Testis (tissue), 3 donors: ENCODE data around the gene SOBP. TPM values are rescaled to one million over a fixed set of nuclear protein-coding genes. Genes with fewer than 3 reads are reported as not detected.

Experiments used
- DNase-seq: peaks from one replicate; pipeline ENCODE4 v3.0.0-alpha.2; 2019
- H3K27ac ChIP-seq, 2 donors: fragments of 200-600 bp; sonication (generic); one replicate each; pipeline ENCODE4 v1.5.1; 2019
- H3K27me3 ChIP-seq: fragments of 200-600 bp; sonication (generic); one replicate; pipeline ENCODE4 v1.5.1; 2019
- H3K36me3 ChIP-seq: fragments of 200-600 bp; sonication (generic); one replicate; pipeline ENCODE4 v1.5.1; 2017; ENCODE audit warnings: low read depth; ENCODE audit errors: missing control alignments
- H3K4me1 ChIP-seq: fragments of 200-600 bp; sonication (generic); one replicate; pipeline ENCODE4 v1.5.1; 2019
- H3K4me3 ChIP-seq, 2 donors: fragments of 200-600 bp; sonication (generic); one replicate each; pipeline ENCODE4 v1.5.1; 2017 to 2019
- H3K9me3 ChIP-seq: fragments of 200-600 bp; sonication (generic); one replicate; pipeline ENCODE4 v1.5.1; 2017
- POLR2A ChIP-seq: fragments of 450-650 bp; IDR thresholded peaks from one replicate; pipeline ENCODE4 v1.6.1; 2017; ENCODE audit warnings: antibody characterized with exemption, mild to moderate bottlenecking, moderate library complexity
- WGBS, 2 donors: methylation state at CpG; one replicate each; pipeline ENCODE4 v1.1.5; 2018; 5-methylcytosine and 5-hydroxymethylcytosine counted together
- intact Hi-C: fragments of 100-400 bp; cut with DNase I; formaldehyde crosslinking; loops from one replicate; pipeline ENCODE4 v1.15.1; 2023; ENCODE audit warnings: low total_unique reads
- polyA plus RNA-seq: library from polyadenylated mRNA; stranded (reverse); fragments of 350-450 nt; fragmentation: Illumina TruSeq; extraction: RNeasy Lipid Tissue Mini Kit (QIAGEN cat#74804); gene quantifications from one replicate; pipeline ENCODE4 v1.2.3, GENCODE V29; 2014; ENCODE audit warnings: low read depth, low replicate concordance; ENCODE audit not compliant: insufficient read depth
- total RNA-seq, 2 donors: library from RNA; depleted of rRNA; stranded (reverse); fragments of >200 nt; gene quantifications; one replicate each; pipeline ENCODE4 v1.2.3, GENCODE V29; 2016
- TF ChIP-seq, protein P1 (sequence below), 3 experiments: fragments of 450-650 bp in 2 of 3; fragments of 200-600 bp in 1 of 3; sonication (generic) in 1 of 3; IDR thresholded peaks; one replicate each; pipeline ENCODE4 v1.5.1; 2016 to 2019; ENCODE audit warnings: antibody characterized with exemption in 3 of 3, mild to moderate bottlenecking in 2 of 3, moderate library complexity in 1 of 3

SOBP gene
- total and polyA plus RNA-seq, 3 donors from 2014 or later: 13.9 to 27.2 (median 17.2) TPM

DNA sequence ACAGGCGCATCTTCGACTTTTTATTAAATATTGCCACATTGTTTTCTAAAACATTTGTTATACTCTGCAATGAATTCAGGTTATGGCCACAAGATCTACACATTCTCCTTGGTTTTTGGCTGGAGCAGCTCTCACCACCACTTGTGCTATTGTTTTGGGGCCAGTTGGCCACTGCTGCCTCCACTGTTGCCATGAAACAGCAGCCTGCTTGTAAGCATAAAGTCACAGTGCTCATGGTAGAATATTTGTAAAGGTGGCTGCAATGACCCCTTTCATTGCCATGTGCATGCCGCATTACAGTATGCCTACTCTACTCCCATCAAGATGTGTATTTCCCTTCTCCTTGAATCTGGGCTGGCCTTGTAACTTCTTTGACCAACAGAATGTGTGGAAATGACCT is 192.8 kb downstream of the SOBP start:
- Histone ChIP-seq H3K27ac (no peak overlapping the region), H3K36me3 (no peaks in the 10 kb centered on the region), H3K9me3 (no peaks in the 10 kb centered on the region), H3K4me3 (no peak overlapping the region), H3K4me1 (no peaks in the 10 kb centered on the region), H3K27me3 (no peaks in the 10 kb centered on the region)
- intact Hi-C loops: no loop called here
- 97 to 100% methylated on average over 3 of the region's 3 CpGs for WGBS, 2 donors
- no peak for DNase-seq
- TF ChIP-seq POLR2A: no peak

DNA sequence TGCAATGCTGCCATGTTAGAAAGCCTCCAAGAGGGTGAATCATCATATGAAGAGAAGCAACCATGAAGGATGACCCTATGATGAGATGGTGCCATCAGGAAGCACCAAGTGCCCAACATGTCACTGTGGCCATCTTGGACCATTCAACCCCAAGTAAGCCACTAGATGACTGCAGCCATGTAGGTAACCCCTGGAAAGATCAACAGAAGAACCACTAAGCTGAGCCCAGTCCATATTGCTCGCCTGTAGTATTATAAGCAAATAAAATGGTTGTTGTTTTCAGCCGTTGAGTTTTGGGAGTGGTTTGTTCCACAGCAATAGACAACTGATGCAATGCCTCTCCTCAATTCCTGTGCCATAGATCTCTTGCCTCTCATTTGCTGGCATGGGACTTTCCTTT is 193.3 kb downstream of the SOBP start:
- H3K4me1 ChIP-seq: no peaks in the 10 kb centered on the region
- DNase-seq: no peak
- no peaks in the 10 kb centered on the region for H3K36me3 ChIP-seq
- TF ChIP-seq POLR2A: no peak
- TF ChIP-seq, protein P1, sequence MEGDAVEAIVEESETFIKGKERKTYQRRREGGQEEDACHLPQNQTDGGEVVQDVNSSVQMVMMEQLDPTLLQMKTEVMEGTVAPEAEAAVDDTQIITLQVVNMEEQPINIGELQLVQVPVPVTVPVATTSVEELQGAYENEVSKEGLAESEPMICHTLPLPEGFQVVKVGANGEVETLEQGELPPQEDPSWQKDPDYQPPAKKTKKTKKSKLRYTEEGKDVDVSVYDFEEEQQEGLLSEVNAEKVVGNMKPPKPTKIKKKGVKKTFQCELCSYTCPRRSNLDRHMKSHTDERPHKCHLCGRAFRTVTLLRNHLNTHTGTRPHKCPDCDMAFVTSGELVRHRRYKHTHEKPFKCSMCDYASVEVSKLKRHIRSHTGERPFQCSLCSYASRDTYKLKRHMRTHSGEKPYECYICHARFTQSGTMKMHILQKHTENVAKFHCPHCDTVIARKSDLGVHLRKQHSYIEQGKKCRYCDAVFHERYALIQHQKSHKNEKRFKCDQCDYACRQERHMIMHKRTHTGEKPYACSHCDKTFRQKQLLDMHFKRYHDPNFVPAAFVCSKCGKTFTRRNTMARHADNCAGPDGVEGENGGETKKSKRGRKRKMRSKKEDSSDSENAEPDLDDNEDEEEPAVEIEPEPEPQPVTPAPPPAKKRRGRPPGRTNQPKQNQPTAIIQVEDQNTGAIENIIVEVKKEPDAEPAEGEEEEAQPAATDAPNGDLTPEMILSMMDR (IDR thresholded peaks at IDR 0.05): no peak
- H3K27ac ChIP-seq: no peak overlapping the region
- 92 to 100% methylated on average over 2 of the region's 2 CpGs for WGBS, 2 donors
- intact Hi-C loops: no loop called here
- H3K9me3 ChIP-seq: no peaks in the 10 kb centered on the region
- H3K27me3 ChIP-seq: no peaks in the 10 kb centered on the region
- H3K4me3 ChIP-seq: no peak overlapping the region

DNA sequence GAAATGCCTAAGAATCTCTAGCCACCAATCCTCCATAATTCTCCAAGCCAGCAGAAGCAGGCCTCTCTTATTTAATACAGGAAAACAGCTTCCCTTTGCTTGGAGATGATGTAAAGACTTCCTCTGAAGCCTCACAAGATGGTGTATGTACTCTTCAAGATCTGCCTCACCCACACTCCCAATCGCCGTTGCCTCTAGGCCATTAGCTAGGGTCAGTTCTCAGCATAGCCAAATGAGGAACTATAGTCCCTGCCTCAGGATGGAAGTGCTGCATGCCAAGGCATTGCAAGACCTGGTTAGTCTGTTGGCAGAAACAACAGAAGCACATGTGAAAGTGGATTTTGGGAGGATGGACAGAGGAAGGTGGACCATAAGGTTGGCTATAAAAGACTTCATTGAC is 195.1 kb downstream of the SOBP start:
- H3K27me3 ChIP-seq: no peaks in the 10 kb centered on the region
- peaks cover 3% of the 10 kb centered on the region for H3K4me1 ChIP-seq
- H3K27ac ChIP-seq: no peak overlapping the region
- 75 to 96% methylated on average over 2 of the region's 2 CpGs for WGBS, 2 donors
- no peaks in the 10 kb centered on the region for H3K9me3 ChIP-seq
- intact Hi-C loops: no loop called here
- no peak for TF ChIP-seq POLR2A
- TF ChIP-seq, protein P1 (IDR thresholded peaks at IDR 0.05): no peak
- no peak overlapping the region for H3K4me3 ChIP-seq
- no peaks in the 10 kb centered on the region for H3K36me3 ChIP-seq
- no peak for DNase-seq

DNA sequence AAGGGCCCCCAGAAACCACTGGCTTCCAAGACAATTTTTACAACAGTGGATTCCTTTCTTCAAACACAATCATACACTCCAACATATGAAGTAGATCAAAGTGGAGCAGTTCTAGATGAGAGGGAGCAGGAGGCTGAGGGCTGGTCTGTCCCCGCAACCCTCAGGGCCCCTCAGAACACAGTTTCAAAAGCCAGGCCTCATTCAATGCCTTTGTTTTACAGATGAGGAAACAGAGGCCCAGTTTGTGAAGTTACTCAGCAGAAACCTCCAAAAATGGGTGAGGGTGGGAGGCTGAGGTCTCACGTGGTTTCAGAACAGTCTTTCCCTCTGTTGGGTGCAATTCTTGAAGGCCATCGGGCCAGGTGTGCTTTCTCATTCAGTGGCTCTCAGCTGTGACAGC is 199.3 kb downstream of the SOBP start:
- no peaks in the 10 kb centered on the region for H3K27me3 ChIP-seq
- H3K4me1 ChIP-seq: peaks cover 13% of the 10 kb centered on the region
- intact Hi-C loops: no loop called here
- 85 to 96% methylated on average over 2 to 3 of the region's 3 CpGs for WGBS, 2 donors
- no peak overlapping the region for H3K27ac ChIP-seq
- H3K36me3 ChIP-seq: no peaks in the 10 kb centered on the region
- H3K4me3 ChIP-seq: no peak overlapping the region
- no peak for TF ChIP-seq POLR2A
- TF ChIP-seq, protein P1 (IDR thresholded peaks at IDR 0.05): no peak
- no peak for DNase-seq
- H3K9me3 ChIP-seq: no peaks in the 10 kb centered on the region

DNA sequence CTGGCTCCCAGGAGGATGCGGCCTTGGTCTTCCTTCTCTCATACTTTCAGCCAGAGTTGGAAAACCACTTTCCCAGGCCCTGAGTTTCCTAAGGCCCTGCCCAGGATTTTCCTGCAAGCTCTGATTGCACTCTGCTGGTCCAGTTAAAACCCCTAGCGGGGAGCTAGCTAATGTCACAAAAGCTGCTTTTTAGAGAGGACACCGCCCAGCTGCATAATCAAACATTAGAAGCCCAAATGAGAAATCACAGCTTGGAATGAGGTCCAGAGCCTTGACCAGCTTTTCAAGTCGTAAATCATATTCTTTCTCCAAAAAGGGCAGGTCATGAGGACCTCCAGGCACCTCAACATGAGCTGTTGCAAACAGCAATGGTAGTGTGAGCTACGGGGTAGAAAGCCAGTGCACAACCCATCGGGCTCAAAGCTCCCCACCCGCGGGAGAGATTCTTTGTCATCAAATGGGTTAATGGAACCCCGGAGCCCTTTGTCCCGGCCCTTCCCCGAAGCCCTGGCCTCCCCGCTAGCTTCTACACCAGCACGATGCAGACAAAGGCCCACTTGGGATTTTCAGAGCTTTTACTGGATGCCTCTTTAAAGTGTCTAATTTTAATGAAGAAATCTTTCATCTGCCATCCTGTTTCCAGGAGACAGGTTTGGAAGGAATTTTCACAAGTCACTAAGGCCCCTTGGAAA is 200.2 kb downstream of the SOBP start:
- Histone ChIP-seq H3K27me3 (no peaks in the 10 kb centered on the region), H3K4me1 (peaks cover 13% of the 10 kb centered on the region), H3K27ac (no peak overlapping the region), H3K4me3 (no peak overlapping the region), H3K36me3 (no peaks in the 10 kb centered on the region), H3K9me3 (no peaks in the 10 kb centered on the region)
- intact Hi-C loops: no loop called here
- DNase-seq: no peak
- WGBS, 2 donors: 51 to 64% methylated on average over 12 to 13 of the region's 13 CpGs
- TF ChIP-seq, protein P1 (IDR thresholded peaks at IDR 0.05): no peak
- TF ChIP-seq POLR2A: no peak
